GM19463 (cell line): Measurements from ENCODE around the gene NKAPD1.

ENCODE experiments used
- ATAC-seq: cut with Tn5 transposase; IDR thresholded peaks from one replicate; pipeline ENCODE4 v1.9.1; 2021; ENCODE audit warnings: mild to moderate bottlenecking, moderate library complexity; ENCODE audit not compliant: unreplicated experiment

Gene NKAPD1

DNA sequence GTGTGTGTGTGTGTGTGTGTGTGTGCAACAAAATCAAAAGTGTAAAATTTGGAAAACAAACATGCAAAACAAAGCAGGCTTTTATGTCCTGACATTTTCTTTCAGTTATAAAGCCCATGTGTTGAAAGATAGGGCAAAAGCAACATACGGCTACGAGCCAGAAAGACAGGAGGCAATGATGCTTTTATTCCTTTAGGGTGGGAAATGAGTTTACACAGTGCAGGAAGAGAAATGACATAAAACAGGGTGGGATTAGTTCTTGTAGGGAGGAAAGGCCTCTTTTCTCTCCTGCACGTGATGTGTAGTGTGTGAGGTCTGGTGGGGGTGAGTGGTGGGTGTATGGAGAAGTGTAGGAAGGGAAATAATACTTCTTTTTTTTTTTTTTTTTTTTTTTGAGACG, 60.4 kb downstream of the NKAPD1 start:
- ATAC-seq, result no peak
